ENCODE measurements around the gene RELN. TPM values are rescaled to one million over a fixed set of nuclear protein-coding genes. Genes with fewer than 3 reads are reported as not detected.

RELN gene
- total RNA-seq, 1 donor from 2014 or later, result not detected

GRCh38 chr7:104007614-104008013, 18.2 kb upstream of the RELN start:
- DNase-seq (ENCODE audit: low spot score), result no peak
- no peak overlapping the region for H3K4me3 Mint-ChIP-seq (ENCODE audit: unreplicated experiment)
- no peak overlapping the region for H3K27ac Mint-ChIP-seq (ENCODE audit: unreplicated experiment)
- H3K4me1 Mint-ChIP-seq (ENCODE audit: low read depth), result no peaks in the 10 kb centered on the region
- no peak for TF ChIP-seq CTCF (IDR thresholded peaks at IDR 0.05)
- no peaks in the 10 kb centered on the region for H3K9me3 Mint-ChIP-seq (ENCODE audit: low read depth)
- peaks cover 6% of the 10 kb centered on the region for H3K27me3 Mint-ChIP-seq (ENCODE audit: low read depth)
- no peaks in the 10 kb centered on the region for H3K36me3 Mint-ChIP-seq (ENCODE audit: low read depth)

GRCh38 chr7:104005197-104005596, 15.7 kb upstream of the RELN start:
- no peaks in the 10 kb centered on the region for H3K4me1 Mint-ChIP-seq (ENCODE audit: low read depth)
- H3K27ac Mint-ChIP-seq (ENCODE audit: unreplicated experiment), result no peak overlapping the region
- H3K27me3 Mint-ChIP-seq (ENCODE audit: low read depth), result peaks cover 5% of the 10 kb centered on the region
- no peak for TF ChIP-seq CTCF (IDR thresholded peaks at IDR 0.05)
- no peak overlapping the region for H3K4me3 Mint-ChIP-seq (ENCODE audit: unreplicated experiment)
- H3K36me3 Mint-ChIP-seq (ENCODE audit: low read depth), result no peaks in the 10 kb centered on the region
- DNase-seq (ENCODE audit: low spot score), result no peak
- no peaks in the 10 kb centered on the region for H3K9me3 Mint-ChIP-seq (ENCODE audit: low read depth)

GRCh38 chr7:103996639-103997038, 7.2 kb upstream of the RELN start:
- no peaks in the 10 kb centered on the region for H3K36me3 Mint-ChIP-seq (ENCODE audit: low read depth)
- no peak for DNase-seq (ENCODE audit: low spot score)
- H3K4me3 Mint-ChIP-seq (ENCODE audit: unreplicated experiment), result no peak overlapping the region
- H3K9me3 Mint-ChIP-seq (ENCODE audit: low read depth), result no peaks in the 10 kb centered on the region
- peaks cover 25% of the 10 kb centered on the region for H3K27me3 Mint-ChIP-seq (ENCODE audit: low read depth)
- no peak overlapping the region for H3K27ac Mint-ChIP-seq (ENCODE audit: unreplicated experiment)
- no peak for TF ChIP-seq CTCF (IDR thresholded peaks at IDR 0.05)
- no peaks in the 10 kb centered on the region for H3K4me1 Mint-ChIP-seq (ENCODE audit: low read depth)

GRCh38 chr7:103996017-103996551, 6.6 kb upstream of the RELN start:
- DNase-seq (ENCODE audit: low spot score), result no peak
- no peak overlapping the region for H3K4me3 Mint-ChIP-seq (ENCODE audit: unreplicated experiment)
- H3K9me3 Mint-ChIP-seq (ENCODE audit: low read depth), result no peaks in the 10 kb centered on the region
- no peaks in the 10 kb centered on the region for H3K36me3 Mint-ChIP-seq (ENCODE audit: low read depth)
- H3K4me1 Mint-ChIP-seq (ENCODE audit: low read depth), result no peaks in the 10 kb centered on the region
- no peak overlapping the region for H3K27ac Mint-ChIP-seq (ENCODE audit: unreplicated experiment)
- no peak for TF ChIP-seq CTCF (IDR thresholded peaks at IDR 0.05)
- H3K27me3 Mint-ChIP-seq (ENCODE audit: low read depth), result peaks cover 30% of the 10 kb centered on the region

GRCh38 chr7:103995554-103995953, 6.1 kb upstream of the RELN start:
- Mint-ChIP-seq H3K36me3 (ENCODE audit: low read depth) (no peaks in the 10 kb centered on the region), H3K27me3 (ENCODE audit: low read depth) (peaks cover 34% of the 10 kb centered on the region), H3K27ac (ENCODE audit: unreplicated experiment) (no peak overlapping the region), H3K9me3 (ENCODE audit: low read depth) (no peaks in the 10 kb centered on the region), H3K4me3 (ENCODE audit: unreplicated experiment) (no peak overlapping the region), H3K4me1 (ENCODE audit: low read depth) (peaks cover under 1% of the 10 kb centered on the region)
- TF ChIP-seq CTCF (IDR thresholded peaks at IDR 0.05), result no peak
- no peak for DNase-seq (ENCODE audit: low spot score)

Measured in chondrocyte (in vitro differentiated cells).